Left forelimb (tissue), 1 donor: ENCODE results near the gene BSND.

ENCODE experiments used
- DNase-seq: peaks from one replicate; pipeline ENCODE4 v3.0.0-alpha.2; 2018; ENCODE audit warnings: low spot score

The BSND gene

DNA sequence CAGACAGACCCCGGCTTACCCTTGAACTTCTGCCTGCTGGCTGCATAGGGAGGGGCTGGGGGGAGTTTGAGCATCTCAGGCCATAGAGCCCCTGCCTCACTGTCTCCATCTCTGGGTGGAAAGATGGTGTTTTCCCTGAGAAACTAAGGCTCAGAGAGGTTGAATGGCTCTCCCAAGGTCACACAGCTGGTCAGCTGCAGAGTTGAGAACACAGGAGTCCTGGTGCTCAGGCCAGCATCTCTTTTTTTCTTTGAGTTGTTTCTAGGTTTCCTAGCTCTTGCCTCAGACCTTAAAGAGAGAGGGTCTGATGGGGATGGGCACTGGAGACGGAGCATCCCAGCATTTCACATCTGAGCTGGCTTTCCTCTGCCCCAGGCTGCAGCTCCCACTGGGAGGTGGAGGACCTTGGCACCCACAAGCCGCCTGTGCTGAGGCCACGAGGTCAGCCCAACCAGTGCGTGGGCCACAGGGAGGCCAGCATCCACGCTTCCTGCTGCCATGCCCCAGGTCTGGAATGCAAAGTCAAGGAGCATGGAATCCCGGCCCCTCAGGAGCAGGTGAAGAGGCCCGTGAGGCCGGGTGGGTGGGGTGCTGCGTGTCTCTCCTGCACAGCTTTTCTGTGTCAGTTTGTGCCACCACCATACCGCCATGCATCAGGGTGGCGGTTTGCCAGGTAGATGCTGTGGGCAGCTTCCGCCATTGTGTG lies 62.4 kb downstream of the BSND start:
- DNase-seq: no peak
